GM13976 (cell line): Measurements from ENCODE around the gene ZNF100.
"Not testable (repeated sequence)": the region's sequence is repeated elsewhere in the genome, so short reads cannot be mapped to it uniquely, and the experiment has no call there.

Source experiments
- DNase-seq: peaks from one replicate; pipeline ENCODE4 v3.0.0; 2012; ENCODE audit warnings: low spot score
- CTCF ChIP-seq: IDR thresholded peaks from 2 replicates; pipeline ENCODE4 v1.5.1; 2012; ENCODE audit warnings: borderline replicate concordance, mild to moderate bottlenecking; ENCODE audit not compliant: insufficient read depth; ENCODE audit errors: extremely low read depth, missing control alignments, control extremely low read depth
- in situ Hi-C: fragments of 300-500 bp; cut with MboI; formaldehyde crosslinking; loops from one replicate; pipeline ENCODE4 v1.12.0; 2022; ENCODE audit warnings: low sequenced_read_pairs, mixed read lengths, inconsistent platforms; ENCODE audit not compliant: unreplicated experiment

Gene ZNF100

GRCh38 chr19:21713761-21714160, 53.6 kb downstream of the ZNF100 start:
- in situ Hi-C loops, result no loop called here
- TF ChIP-seq CTCF, result no peak
- no peak for DNase-seq

GRCh38 chr19:21709464-21709863, 57.9 kb downstream of the ZNF100 start:
- TF ChIP-seq CTCF, result no peak
- no peak for DNase-seq
- in situ Hi-C loops, result no loop called here

- DNase-seq, result not testable (repeated sequence)
Observed at GRCh38 chr19:21707878-21708277, 59.5 kb downstream of the ZNF100 start.

GRCh38 chr19:21707065-21707464, 60.3 kb downstream of the ZNF100 start:
- DNase-seq, result no peak
- in situ Hi-C loops, result no loop called here
- no peak for TF ChIP-seq CTCF

More at GRCh38 chr19:21707878-21708277, 59.5 kb downstream of the ZNF100 start:
- in situ Hi-C loops, result not testable (repeated sequence)

- no peak for DNase-seq
- in situ Hi-C loops, result no loop called here
- TF ChIP-seq CTCF, result no peak
Observed at GRCh38 chr19:21705393-21705792, 62.0 kb downstream of the ZNF100 start.

- no peak for DNase-seq
- in situ Hi-C loops, result no loop called here
- TF ChIP-seq CTCF, result no peak
Observed at GRCh38 chr19:21704320-21704719, 63.1 kb downstream of the ZNF100 start.

GRCh38 chr19:21699197-21699596, 68.2 kb downstream of the ZNF100 start:
- no peak for DNase-seq
- in situ Hi-C loops, result no loop called here
- no peak for TF ChIP-seq CTCF
